B cell (primary cell): ENCODE results near the gene CADM2. TPM values are rescaled to one million over a fixed set of nuclear protein-coding genes. Genes with fewer than 3 reads are reported as not detected.

Experiments
- ATAC-seq: fragments of 200-7000 bp; cut with Tn5 transposase; one replicate; pipeline ENCODE4 v1.10.0; 2021; ENCODE audit warnings: low read depth, mild to moderate bottlenecking, moderate number of reproducible peaks, moderate library complexity
- CTCF ChIA-PET: fragments of 350-600 bp; sonication (Branson Sonifier 250); formaldehyde crosslinking; loops from one replicate; lab custom pipeline; 2021; ENCODE audit warnings: antibody characterized with exemption, inconsistent platforms; lab: Charles Lee
- POLR2A ChIA-PET: fragments of 350-600 bp; sonication (Branson Sonifier 250); formaldehyde crosslinking; loops from one replicate; lab custom pipeline; 2021; ENCODE audit warnings: antibody characterized with exemption; lab: Charles Lee
- DNase-seq: peaks from one replicate; pipeline ENCODE4 v3.0.0; 2013
- H2AFZ ChIP-seq: 2 replicates; pipeline ENCODE4 v1.6.1; 2012; ENCODE audit warnings: mild to moderate bottlenecking, low read depth, low read length; ENCODE audit not compliant: insufficient read depth, poor library complexity, severe bottlenecking
- H3K27ac ChIP-seq, 2 donors: 1 replicate in 1 of 2; 2 replicates in 1 of 2; pipeline ENCODE4 v1.5.1; 2012 to 2013; ENCODE audit warnings: low read length in 2 of 2, mild to moderate bottlenecking in 2 of 2, moderate library complexity in 1 of 2
- H3K27me3 ChIP-seq, 4 experiments: fragments of 200-600 bp in 1 of 4; sonication (generic) in 1 of 4; replicated peaks in 1 of 4; 1 replicate in 2 of 4; 2 replicates in 2 of 4; pipeline versions ENCODE4 v1.6.1 to v1.7.0; 2013 to 2016; ENCODE audit warnings: low read length in 3 of 4, mild to moderate bottlenecking in 2 of 4, mixed read lengths in 1 of 4, moderate library complexity in 1 of 4; ENCODE audit not compliant: insufficient read depth in 4 of 4, control insufficient read depth in 3 of 4; ENCODE audit errors: control extremely low read depth in 1 of 4
- H3K36me3 ChIP-seq, 2 experiments: replicated peaks in 1 of 2; 1 replicate in 1 of 2; 2 replicates in 1 of 2; pipeline versions ENCODE4 v1.6.1 to v1.7.1; 2013; ENCODE audit warnings: low read length in 1 of 2; ENCODE audit not compliant: insufficient read depth in 2 of 2, control insufficient read depth in 1 of 2; ENCODE audit errors: control extremely low read depth in 1 of 2, extremely low read depth in 1 of 2
- H3K4me1 ChIP-seq, 2 donors: fragments of 200-600 bp in 1 of 2; sonication (generic) in 1 of 2; 1 replicate in 1 of 2; 2 replicates in 1 of 2; pipeline versions ENCODE4 v1.5.1 to v1.6.1; 2013 to 2017; ENCODE audit warnings: low read length in 2 of 2; ENCODE audit not compliant: control insufficient read depth in 2 of 2, insufficient read depth in 2 of 2
- H3K4me2 ChIP-seq: replicated peaks from 2 replicates; pipeline ENCODE3; 2012; ENCODE audit warnings: mild to moderate bottlenecking, low read depth, low read length; ENCODE audit not compliant: poor library complexity, severe bottlenecking
- H3K4me3 ChIP-seq, 5 experiments: fragments of 200-600 bp in 1 of 5; sonication (generic) in 1 of 5; 1 replicate in 3 of 5; 2 replicates in 2 of 5; pipeline versions ENCODE4 v1.5.1 to v1.7.0; 2011 to 2016; ENCODE audit warnings: low read length in 4 of 5, mild to moderate bottlenecking in 4 of 5, low read depth in 2 of 5, control low read depth in 1 of 5, moderate library complexity in 1 of 5; ENCODE audit not compliant: insufficient read depth in 1 of 5; ENCODE audit errors: control extremely low read depth in 1 of 5, extremely low read depth in 1 of 5
- H3K79me2 ChIP-seq: fragments of 200-600 bp; sonication (generic); one replicate; pipeline ENCODE4 v1.6.0; 2016; ENCODE audit warnings: low read length; ENCODE audit not compliant: control insufficient read depth, insufficient read depth
- H3K9ac ChIP-seq: fragments of 200-600 bp; sonication (generic); 2 replicates; pipeline ENCODE4 v1.6.1; 2017; ENCODE audit warnings: mild to moderate bottlenecking, low read length, moderate library complexity
- H3K9me3 ChIP-seq, 3 donors: one replicate each; pipeline versions ENCODE4 v1.6.1 to v1.7.1; 2013; ENCODE audit warnings: low read length in 2 of 3; ENCODE audit not compliant: control insufficient read depth in 2 of 3, insufficient read depth in 1 of 3; ENCODE audit errors: control extremely low read depth in 1 of 3
- H4K20me1 ChIP-seq: 2 replicates; pipeline ENCODE4 v1.6.0; 2012; ENCODE audit warnings: mild to moderate bottlenecking, low read length; ENCODE audit not compliant: insufficient read depth, control insufficient read depth, poor library complexity, severe bottlenecking
- H3K27ac Mint-ChIP-seq: one replicate; pipeline ENCODE4 v1.8.0; 2021; ENCODE audit warnings: mixed read lengths
- H3K27me3 Mint-ChIP-seq: one replicate; pipeline ENCODE4 v1.8.0; 2021; ENCODE audit warnings: mixed read lengths
- H3K4me1 Mint-ChIP-seq: one replicate; pipeline ENCODE4 v1.8.0; 2021; ENCODE audit warnings: mixed read lengths
- H3K4me3 Mint-ChIP-seq: one replicate; pipeline ENCODE4 v1.8.0; 2021; ENCODE audit warnings: mixed read lengths
- H3K9me3 Mint-ChIP-seq: one replicate; pipeline ENCODE4 v1.8.0; 2022; ENCODE audit warnings: mixed read lengths; ENCODE audit not compliant: insufficient read depth
- CTCF ChIP-seq: fragments of 200-600 bp; IDR thresholded peaks from one replicate; pipeline ENCODE4 v1.8.0; 2022; ENCODE audit warnings: antibody characterized with exemption, mild to moderate bottlenecking
- EZH2 ChIP-seq: IDR thresholded peaks from 2 replicates; pipeline ENCODE4 v1.6.1; 2012; ENCODE audit warnings: borderline replicate concordance, low read depth, mild to moderate bottlenecking, moderate library complexity, low read length; ENCODE audit not compliant: insufficient read depth, poor library complexity, severe bottlenecking
- WGBS: methylation state at CpG from one replicate; pipeline ENCODE4 v1.1.5; 2013; ENCODE audit warnings: missing lambda C conversion rate; ENCODE audit not compliant: insufficient coverage; 5-methylcytosine and 5-hydroxymethylcytosine counted together
- intact Hi-C: fragments of 100-400 bp; cut with micrococcal nuclease; formaldehyde crosslinking; loops from one replicate; pipeline ENCODE4 v1.10.0; 2022
- polyA plus RNA-seq: library from polyadenylated mRNA; depleted of rRNA; stranded (reverse); fragments of >200 nt; gene quantifications from 2 replicates; pipeline ENCODE4 v1.2.3, GENCODE V29; 2012
- total RNA-seq, 2 donors: library from RNA; stranded (reverse); fragments of 120-200 nt in 1 of 2; gene quantifications; 1 replicate in 1 of 2; 2 replicates in 1 of 2; pipeline versions ENCODE4 v1.2.3 to v1.2.4, GENCODE V29; 2013 to 2022

The CADM2 gene
- total and polyA plus RNA-seq, 2 donors (not counting 1 experiment from before 2014, with no cell fraction given) = 0.10 to 0.37 TPM

GRCh38 chr3:84961011-84961410, 2.2 kb downstream of the CADM2 start:
- intact Hi-C loops = no loop called here
- H3K4me3 Mint-ChIP-seq = peak overlapping the region; percentile 9
- H3K9ac ChIP-seq = no peak overlapping the region

More at GRCh38 chr3:84961011-84961410, 2.2 kb downstream of the CADM2 start:
- no peak overlapping the region for H3K4me3 ChIP-seq
- no peak overlapping the region for H3K27ac ChIP-seq
- H3K9me3 ChIP-seq = peaks cover 0 to 20% (median 5%) of the 10 kb centered on the region in 3 donors
- ChIA-PET CTCF (no interaction called here), POLR2A (no interaction called here)
- 38% methylated on average over 3 of the region's 7 CpGs for WGBS
- Mint-ChIP-seq H3K4me1 (peaks cover 21% of the 10 kb centered on the region), H3K9me3 (no peaks in the 10 kb centered on the region), H3K27ac (no peak overlapping the region), H3K27me3 (peaks cover 42% of the 10 kb centered on the region)
- no peaks in the 10 kb centered on the region for H3K36me3 ChIP-seq
- H3K4me1 ChIP-seq = peaks cover 17 to 22% of the 10 kb centered on the region in 2 donors
- no peak overlapping the region for H3K4me2 ChIP-seq
- H4K20me1 ChIP-seq = no peaks in the 10 kb centered on the region
- H3K27me3 ChIP-seq = peaks cover 0 to 45% (median 31%) of the 10 kb centered on the region in 4 experiments
- DNase-seq (no peak), ATAC-seq (no peak)
- no peaks in the 10 kb centered on the region for H3K79me2 ChIP-seq
- TF ChIP-seq EZH2 (no peak), CTCF (no peak)
- no peak overlapping the region for H2AFZ ChIP-seq
